ENCODE data around the gene RBM44. TPM values are rescaled to one million over a fixed set of nuclear protein-coding genes. Genes with fewer than 3 reads are reported as not detected.

RBM44 gene
- total RNA-seq, 2 experiments from 2014 or later, result 0.25 to 0.34 TPM

DNA sequence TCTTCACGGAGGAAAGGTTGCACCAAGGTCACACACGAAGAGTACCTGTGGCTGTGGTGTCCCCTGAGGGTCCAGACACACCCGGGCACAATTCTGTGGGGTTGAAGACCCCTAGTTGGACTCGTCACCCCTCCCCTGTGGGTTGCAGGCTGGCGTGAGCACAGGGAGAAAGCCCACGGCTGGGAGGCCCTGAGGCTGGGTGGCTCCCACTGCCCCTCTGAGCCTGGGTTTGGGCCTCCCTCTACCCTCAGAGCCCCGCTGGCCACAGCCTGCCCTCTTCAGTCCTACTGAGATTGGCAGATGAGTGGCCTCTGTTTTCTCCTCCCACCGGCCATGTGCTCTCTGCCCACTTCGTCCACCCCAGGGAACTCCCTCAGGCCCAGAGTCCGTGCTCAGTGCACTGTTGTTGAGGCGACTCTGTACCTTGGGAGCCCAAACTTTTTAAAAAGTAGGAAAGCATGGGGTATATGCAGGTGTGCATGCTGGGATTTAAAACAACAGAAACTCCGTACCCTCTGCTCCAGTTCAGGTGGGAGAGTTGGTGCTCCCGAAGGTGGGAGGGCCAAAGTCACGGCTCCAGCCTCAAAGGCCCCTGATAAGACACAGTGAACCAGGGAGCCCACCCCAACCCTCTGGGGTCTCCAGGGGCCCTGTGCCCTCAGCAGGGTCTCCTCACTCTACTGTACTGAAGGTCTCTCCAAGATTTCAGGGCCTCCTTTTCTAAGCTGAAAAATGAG lies 79.9 kb downstream of the RBM44 start:
- CTCF ChIA-PET, result no interaction called here
- POLR2A ChIA-PET, result no interaction called here

GRCh38 chr2:237879058-237879430 lies 80.5 kb downstream of the RBM44 start:
- CTCF ChIA-PET, result no interaction called here
- POLR2A ChIA-PET, result no interaction called here

- POLR2A ChIA-PET, result no interaction called here
- CTCF ChIA-PET, result no interaction called here
Measured at GRCh38 chr2:237879991-237880560, 81.5 kb downstream of the RBM44 start.

- ChIA-PET POLR2A (no interaction called here), CTCF (no interaction called here)
Measured at GRCh38 chr2:237882510-237883481, 84.2 kb downstream of the RBM44 start.

GRCh38 chr2:237883951-237884446 lies 85.4 kb downstream of the RBM44 start:
- ChIA-PET CTCF (interaction anchor here (0.6 kb wide), 1 partner anchor 194 kb away, joined by 3 read pairs; no protein-coding TSS in a partner anchor), POLR2A (no interaction called here)

GRCh38 chr2:237884681-237885080 lies 86.1 kb downstream of the RBM44 start:
- ChIA-PET POLR2A (no interaction called here), CTCF (interaction anchor here (0.6 kb wide), 1 partner anchor 193 kb away, joined by 3 read pairs; no protein-coding TSS in a partner anchor)

DNA sequence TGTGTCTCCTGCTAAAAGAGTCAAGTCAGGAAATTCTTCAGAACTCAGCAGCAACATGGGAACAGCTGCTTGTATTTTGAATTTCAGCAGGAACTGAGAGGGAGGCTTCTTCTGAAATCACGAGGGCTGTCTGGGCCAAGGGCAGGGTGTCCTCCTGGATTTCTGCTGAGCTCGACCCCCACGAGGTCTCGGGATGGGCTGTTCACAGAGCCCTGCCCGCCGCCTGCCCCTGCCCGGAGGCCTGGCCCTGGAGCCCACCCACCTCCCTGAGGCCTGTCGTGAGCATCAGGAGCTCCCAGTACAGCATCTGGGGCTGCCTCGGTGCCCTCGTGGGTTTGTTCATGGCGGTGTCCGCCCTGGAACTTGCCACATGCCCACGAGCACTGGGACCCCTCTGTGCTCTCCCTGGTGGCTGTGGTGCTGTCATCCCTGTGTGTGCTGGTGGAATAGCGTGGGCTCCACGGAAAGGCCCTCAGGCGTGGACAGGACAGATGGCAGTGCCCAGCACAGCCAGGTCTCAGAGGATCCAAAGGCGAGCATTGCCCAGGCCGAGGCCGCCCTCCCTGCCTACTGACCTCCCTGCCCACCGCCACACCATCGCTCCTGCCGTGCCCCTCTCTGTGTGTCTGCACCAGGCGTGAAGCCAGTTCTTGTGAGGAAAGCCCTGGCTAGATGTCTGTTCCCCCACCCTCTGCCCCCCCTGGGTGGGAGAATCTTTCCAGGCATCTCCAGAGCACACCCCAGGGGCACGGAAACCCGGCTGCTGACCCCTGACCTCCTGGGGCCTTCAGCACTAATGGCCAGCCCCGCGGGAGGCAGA lies 86.7 kb downstream of the RBM44 start:
- POLR2A ChIA-PET, result no interaction called here
- CTCF ChIA-PET, result no interaction called here

- CTCF ChIA-PET, result no interaction called here
Measured at GRCh38 chr2:237885931-237886684, 87.5 kb downstream of the RBM44 start.

DNA sequence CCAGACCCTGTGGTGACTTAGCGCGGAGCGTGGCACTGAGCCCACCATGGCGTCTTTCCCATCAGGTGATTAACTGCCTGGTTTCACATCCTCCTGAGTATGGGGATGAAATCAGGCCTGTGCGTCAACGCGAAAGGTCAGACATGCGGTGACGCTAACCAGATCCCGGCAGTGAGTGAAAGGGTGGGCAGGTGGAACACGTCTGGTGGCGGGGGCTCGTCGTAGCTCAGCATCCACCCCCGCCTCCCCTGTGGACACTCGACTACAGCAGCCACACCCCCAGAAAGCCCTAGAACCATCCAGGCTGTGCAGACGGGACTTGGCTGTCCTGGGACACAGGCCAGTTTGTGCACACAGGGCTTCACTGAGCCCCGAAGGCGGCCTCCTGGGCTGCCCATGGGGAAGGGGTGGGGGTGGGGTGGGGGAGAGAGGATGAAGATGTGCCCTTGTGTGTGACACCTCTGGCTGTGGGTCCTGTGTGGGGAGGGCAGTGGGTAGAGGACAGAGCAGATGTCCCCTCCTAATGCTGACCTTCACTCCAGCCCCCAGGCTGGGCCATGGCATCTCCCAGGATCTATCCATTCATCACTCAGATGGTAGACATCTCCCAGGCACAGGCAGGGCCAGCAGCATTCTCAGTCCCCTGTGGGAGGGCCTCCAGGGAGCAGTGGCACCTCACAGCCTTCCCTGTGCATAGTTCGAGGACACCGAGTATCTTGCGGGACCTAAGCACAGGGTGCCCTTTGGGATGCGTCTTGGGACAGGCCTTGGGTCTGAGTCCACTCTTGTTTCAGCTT lies 88.3 kb downstream of the RBM44 start:
- CTCF ChIA-PET, result no interaction called here
- POLR2A ChIA-PET, result no interaction called here

More at GRCh38 chr2:237885931-237886684, 87.5 kb downstream of the RBM44 start:
- POLR2A ChIA-PET, result no interaction called here

- CTCF ChIA-PET, result interaction anchor here (1.0 kb wide), 1 partner anchor 34 kb away, joined by 3 read pairs; no protein-coding TSS in a partner anchor
Measured at GRCh38 chr2:237888389-237888788, 89.8 kb downstream of the RBM44 start.

DNA sequence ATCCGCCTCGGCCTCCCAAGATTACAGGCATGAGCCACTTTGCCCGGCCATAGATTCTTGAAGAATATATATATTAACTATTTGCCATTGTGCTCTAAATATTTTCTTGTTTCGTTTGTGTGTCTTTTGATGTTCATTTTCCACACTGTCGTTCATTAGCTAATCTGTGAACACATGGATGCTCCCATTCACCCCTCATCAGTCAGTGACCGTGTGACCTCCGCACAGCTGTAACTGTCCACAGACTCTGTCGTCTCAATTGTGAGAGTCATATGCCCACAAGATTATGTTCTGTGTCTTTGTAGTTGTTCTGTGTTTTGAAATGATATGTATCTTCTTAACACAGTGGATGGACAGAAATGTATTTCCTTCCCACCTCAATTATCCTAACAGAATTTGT lies 90.4 kb downstream of the RBM44 start:
- POLR2A ChIA-PET, result no interaction called here

More at GRCh38 chr2:237888389-237888788, 89.8 kb downstream of the RBM44 start:
- POLR2A ChIA-PET, result no interaction called here

GRCh38 chr2:237889811-237890210 lies 91.2 kb downstream of the RBM44 start:
- POLR2A ChIA-PET, result interaction anchor here (0.6 kb wide), 1 partner anchor 101 kb away, joined by 3 read pairs; no protein-coding TSS in a partner anchor

More for the DNA sequence above, 90.4 kb downstream of the RBM44 start:
- CTCF ChIA-PET, result interaction anchor here (1.0 kb wide), 1 partner anchor 33 kb away, joined by 3 read pairs; no protein-coding TSS in a partner anchor

More at GRCh38 chr2:237889811-237890210, 91.2 kb downstream of the RBM44 start:
- CTCF ChIA-PET, result no interaction called here

Other genes with a start within 250 kb of the RBM44 start
- gene PRLH, start 232.2 kb upstream of the RBM44 start, total RNA-seq, result not detected
- not detected for gene RAB17, start 208.0 kb upstream of the RBM44 start, total RNA-seq
- gene LRRFIP1, start 171.2 kb upstream of the RBM44 start, total RNA-seq, result 100 to 1,000 TPM; 203 to 210 TPM
- gene RAMP1, start 60.8 kb downstream of the RBM44 start, total RNA-seq, result under 1 TPM; 0.34 to 0.63 TPM
- 10 to 100 TPM; 63.7 to 64.5 TPM for gene UBE2F, start 168.2 kb downstream of the RBM44 start, total RNA-seq